HG03520 (cell line): ENCODE results near the gene LRG1.
"Not testable (repeated sequence)": the region's sequence is repeated elsewhere in the genome, so short reads cannot be mapped to it uniquely, and the experiment has no call there.

Experiments
- ATAC-seq: cut with Tn5 transposase; IDR thresholded peaks from one replicate; pipeline ENCODE4 v1.9.1; 2021; ENCODE audit warnings: mild to moderate bottlenecking, moderate library complexity; ENCODE audit not compliant: unreplicated experiment

The LRG1 gene

DNA sequence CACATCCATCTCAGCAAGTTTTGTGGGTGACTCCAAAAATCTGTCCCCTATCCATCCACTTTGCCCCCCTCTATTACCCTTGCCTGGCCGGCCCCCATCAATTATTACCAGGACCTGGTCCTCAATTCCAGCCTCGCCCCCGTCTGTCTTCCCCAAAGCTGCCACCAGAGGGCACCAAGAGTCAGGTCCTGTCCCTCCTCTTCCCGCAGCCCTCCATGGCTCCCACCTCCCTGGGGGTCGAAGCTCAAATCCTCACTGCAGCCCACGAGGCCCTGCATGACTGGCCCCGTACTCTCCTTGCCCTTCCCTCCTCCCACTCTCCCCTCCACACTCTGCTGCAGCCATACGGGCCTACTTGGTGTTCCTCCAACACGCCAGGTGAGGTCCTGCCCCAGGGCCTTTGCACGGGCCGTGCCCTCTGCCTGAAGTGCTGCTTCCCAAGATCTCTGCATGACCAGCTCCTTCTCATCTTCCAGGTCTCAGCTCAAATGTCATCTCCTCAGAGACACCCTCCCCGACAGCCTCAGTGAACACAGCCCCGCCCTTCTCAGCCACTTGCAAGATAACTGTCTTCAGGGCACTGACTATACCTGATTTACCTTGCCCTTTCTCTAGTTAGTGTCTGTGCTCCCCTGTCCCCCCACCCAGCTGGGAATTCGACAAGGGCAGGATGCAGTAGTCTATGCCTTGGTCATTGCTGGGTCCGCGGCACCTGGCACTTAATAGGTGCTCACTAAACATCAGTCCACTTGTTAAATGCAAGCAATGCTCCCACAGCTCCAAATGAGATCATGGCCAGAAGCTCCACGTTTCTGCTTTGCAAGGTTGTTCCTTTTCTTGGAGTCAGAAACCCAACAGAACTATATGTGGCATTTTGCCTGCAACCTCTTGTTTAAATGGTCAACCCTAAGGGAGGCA, 36.4 kb upstream of the LRG1 start:
- no peak for ATAC-seq

DNA sequence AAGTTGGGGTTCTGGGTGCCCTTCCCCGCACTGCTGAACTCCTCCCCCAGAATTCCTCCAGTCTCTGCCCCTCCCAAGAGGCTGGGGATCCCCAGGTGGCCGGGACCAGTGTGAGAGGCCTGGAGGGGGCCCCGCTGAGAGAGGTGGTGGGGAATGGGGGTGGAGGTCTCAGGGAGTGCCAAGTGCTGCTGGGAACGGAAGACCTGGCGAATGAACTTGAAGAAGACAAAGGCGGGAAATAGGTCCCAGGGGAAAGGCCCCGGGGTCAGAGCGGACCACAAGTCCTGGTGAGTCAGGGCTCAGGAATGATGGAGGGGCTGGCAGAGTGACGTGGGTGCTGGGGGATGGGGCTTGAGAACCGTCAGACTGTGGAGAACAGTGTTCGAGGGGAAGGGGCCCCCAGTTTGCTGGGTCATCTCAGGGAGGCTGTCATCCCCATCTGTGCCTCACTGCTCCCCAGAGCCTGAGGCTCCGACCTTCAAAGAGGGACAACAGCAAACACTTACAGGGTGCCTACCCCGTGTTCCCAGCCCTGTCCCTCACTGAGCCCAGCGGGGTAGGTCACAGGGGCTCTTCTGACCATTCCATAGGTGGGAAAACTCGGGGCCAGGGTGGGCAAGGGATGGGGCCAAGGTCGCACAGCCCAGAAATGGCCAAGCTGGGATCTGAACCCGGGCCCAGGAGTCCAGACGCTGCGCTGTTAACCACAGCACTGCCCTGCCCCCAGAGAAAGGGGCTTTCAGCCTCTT, 35.6 kb upstream of the LRG1 start:
- ATAC-seq: no peak

DNA sequence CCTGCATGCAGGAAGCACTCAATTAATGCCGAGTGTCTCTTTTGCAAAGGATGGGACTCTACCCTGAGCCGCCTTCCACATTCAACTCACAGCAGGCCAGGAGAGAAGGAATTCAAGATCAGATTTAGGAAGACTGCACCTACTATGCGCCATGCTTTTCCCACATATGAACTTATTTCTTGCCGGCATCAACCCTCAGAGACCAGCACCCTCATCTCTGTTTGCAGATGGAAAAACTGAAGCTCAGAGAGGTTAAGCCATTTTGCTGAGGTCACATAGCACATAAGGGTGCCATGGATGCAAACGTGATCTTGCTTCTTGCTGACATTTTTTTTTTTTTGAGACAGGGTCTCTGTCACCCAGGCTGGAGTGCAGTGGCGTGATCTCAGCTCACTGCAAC, 33.8 kb upstream of the LRG1 start:
- no peak for ATAC-seq

DNA sequence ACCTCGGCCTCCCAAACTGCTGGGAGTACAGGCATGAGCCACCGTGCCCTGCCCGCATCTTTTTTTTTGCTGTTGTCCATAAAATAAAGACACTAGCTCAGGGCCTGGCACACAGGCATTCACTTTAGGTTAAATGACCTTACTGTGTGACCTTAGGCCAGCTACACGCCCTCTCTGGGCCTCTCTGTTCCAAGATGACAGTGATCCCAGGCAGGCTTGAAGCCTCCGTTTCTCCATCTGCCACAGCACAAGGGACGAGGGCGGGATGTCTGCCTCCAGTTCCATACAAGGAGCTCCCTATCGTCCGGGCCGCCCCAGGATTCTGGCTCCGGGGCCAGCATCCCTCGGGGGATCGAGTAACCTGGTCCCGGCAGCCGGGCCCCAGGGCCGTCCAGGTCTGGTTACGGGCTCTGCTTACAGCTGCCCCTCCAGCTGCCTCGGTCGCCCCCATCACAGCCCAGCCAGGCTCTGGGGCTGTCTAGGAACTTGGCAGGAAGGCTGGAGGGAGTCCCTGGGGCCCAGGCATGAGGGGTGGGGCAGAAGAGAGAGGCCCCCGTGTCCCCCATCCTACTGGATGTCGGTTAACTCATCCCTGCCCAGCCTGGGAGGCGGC, 31.6 kb upstream of the LRG1 start:
- no peak for ATAC-seq

DNA sequence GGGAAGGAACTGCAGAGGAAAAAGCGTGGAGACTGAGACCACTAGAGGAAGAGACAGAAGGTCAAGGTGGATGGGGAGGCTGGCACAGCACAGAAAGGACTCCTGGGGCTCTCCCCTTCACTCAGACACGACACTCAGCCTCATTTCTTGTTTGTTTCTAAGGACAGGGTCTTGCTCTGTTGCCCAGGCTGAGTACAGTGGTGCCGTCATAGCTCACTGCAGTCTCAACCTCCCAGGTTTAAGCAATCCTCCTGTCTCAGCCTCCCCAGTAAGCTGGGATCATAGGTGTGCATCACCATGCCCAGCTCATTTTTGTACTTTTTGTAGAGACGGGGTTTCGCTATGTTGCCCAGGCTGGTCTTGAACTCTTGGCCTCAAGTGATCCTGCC, 31.1 kb upstream of the LRG1 start:
- ATAC-seq: no peak

DNA sequence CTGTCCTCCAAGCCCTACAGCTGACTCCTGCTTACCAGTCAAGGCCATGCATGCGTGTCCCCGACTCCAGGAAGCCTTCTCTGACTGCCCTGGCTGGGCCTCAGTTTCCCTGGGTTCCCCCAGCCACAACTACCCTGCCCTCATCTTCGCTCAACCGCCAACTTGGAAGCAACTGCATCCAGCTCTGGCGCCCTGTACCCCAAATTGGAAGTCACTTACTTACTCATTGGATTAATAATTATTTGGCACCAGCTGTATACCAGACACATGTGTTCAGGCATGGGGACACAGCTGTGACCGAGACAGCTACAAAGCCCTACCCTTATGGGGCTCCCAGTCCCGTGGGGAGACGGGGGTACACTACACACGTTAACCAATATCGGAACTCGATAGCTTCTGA, 30.6 kb upstream of the LRG1 start:
- no peak for ATAC-seq

DNA sequence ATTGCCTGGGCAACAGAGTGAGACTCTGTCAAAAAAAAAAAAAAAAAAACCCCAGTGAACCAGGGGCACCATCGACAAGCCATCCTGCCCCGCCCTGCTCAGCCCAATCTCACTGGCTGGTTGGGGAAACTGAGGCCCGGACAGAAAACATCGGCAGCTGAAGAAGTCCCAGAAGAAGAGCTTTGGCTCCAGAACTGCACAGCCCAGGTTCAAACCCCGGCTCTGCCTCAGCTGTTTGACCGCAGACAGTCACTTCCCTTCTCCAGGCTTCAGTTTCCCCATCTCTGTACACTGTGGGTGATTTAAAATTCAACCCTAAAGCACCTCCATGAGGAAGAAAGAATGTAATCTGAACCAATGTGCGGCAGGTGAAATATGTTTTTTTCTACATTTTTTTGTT, 29.1 kb upstream of the LRG1 start:
- no peak for ATAC-seq

DNA sequence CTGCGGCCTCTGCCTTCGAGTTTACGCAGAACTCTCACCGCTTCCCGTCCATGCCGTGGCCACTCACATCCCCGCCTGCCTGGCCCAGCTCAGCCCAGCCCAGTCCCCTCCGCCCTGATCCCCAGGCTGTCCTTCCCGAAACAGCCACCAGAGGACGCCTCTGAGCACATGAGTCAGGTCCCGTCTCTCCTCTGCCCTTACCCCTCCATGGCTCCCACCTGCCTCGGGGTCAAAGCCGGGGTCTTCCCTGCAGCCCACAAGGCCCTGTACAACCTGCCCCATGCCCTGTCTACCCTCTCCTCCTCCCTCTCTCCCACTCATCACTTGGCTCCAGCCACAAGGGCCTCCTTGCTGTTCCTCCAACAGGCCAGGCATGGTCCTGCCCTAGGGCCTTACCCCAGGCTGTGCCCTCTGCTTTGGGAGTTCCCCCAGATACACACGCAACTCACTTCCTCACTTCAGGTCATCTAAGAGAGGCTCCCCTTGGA, 27.8 kb upstream of the LRG1 start:
- no peak for ATAC-seq

DNA sequence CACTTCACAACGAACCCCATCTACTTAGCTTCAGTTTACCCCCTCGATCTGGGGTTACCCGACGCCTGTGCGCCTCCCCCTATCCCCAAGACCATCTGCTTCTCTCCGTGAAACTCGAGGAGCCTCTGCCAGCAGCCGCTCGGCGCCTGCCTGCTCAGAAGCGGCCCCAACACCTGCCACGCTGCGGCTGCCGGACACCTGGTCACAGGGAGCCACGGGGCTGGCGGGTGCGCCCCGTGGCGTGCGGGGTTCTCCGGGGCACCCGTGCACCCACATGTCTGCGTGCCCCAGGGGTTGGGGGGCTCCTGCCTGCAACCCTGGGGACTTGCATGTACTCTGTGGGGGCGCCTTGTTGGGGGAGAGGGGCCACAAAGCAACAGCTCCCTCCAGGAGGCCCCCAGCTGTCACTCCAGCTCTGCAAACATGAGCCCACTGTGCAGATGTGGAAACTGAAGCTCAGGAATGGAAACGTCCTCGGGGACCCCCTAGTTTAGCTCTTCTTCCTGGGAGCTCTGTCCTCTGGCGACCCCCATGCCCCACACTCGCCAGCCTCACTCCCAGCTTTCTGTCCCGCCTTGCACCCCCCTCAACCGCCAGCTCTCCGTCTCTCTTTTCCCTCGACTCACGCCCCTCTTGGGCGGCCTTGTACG, 26.7 kb upstream of the LRG1 start:
- no peak for ATAC-seq

DNA sequence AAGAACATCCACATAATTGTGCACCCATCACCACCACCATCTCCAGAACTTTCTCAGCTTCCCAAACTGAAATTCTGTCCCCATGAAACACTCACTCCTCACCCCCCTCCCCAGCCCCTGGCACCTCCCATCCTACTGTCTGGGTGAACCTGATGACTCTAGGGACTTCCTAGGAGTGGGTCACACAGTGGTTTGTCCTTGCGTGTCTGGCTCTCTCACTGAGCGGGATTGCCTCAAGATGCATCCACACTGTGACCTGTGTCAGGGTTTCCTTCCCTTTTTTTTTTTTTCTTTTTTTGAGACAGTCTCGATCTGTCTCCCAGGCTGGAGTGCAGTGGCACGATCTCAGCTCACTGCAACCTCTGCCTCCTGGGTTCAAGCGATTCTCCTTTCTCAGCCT, 23.7 kb upstream of the LRG1 start:
- ATAC-seq: not testable (repeated sequence)

DNA sequence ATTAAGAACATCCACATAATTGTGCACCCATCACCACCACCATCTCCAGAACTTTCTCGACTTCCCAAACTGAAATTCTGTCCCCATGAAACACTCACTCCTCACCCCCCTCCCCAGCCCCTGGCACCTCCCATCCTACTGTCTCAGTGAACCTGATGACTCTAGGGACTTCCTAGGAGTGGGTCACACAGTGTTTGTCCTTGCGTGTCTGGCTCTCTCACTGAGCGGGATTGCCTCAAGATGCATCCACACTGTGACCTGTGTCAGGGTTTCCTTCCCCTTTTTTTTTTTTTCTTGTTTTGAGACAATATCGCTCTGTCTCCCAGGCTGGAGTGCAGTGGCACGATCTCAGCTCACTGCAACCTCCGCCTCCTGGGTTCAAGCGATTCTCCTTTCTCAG, 22.2 kb upstream of the LRG1 start:
- not testable (repeated sequence) for ATAC-seq

DNA sequence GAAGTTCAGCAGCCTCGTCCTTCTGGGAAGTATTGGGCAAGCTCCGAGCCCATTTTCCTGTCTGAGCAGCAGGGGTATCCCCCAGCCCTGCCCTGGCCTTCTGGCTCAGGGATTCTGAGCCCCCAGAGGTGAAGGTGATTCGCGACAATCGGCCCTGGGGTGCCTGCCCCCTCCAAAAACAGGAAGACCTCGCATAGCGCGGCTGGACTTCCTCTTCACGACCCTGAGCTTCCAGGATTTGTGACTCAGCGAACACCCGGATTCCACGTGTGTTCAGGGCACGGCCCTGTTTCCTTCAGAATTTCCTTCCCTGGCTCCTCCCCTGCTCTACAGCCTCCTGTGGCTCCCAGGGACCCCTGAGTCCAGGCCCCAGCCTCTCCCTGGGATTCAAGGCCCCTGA, 19.7 kb upstream of the LRG1 start, which contains the start of gene SEMA6B:
SEMA6B (minus strand) TSS at position 116 of the 400 bp plus-strand sequence. CDS start 1,227 bp downstream, outside the sequence.
- ATAC-seq: no peak

DNA sequence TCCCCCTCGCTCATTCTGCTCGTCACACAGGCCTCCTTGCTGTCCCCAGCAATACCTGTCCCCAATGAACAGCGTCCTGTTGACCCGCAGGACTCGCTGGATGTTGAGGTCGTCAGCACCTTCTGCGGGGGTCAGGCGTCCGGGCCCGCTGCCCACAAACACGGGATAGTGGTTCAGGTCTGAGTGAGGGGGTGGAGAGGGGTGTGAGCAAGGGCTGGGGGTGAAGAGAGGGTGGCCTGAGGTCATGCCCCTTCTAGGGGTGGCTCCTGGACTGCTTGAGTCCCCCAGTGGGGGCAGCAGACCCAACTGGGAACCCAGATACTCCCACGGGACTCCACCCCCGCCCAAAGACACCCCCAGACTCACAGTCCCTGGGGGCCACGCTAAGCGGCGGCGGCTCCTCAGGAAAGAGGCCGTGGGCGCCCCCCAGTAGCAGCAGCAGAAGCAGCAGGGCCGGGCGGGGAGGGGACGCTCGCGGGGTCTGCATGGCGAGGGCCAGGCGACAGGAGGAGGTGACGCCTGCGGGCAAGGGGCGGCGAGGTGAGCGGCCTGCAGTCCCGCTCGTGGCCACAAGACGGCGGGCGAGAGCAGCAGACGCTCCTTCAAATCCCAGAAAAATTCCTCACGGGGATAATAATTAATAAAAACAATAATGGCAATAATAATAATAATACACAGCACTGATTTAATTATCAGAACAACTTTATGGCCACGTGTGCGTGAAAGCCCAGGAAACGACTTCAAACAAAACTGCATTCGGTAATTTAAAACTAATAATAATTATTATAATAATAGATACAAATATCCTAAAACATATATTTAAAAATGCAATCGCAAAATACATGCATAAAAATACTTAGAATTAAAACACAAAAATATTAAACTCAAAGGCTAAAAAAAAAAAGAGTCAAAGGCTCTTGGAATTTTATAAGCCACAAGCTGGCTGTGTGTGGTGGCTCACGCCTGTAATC, 18.4 kb upstream of the LRG1 start:
- ATAC-seq: no peak

DNA sequence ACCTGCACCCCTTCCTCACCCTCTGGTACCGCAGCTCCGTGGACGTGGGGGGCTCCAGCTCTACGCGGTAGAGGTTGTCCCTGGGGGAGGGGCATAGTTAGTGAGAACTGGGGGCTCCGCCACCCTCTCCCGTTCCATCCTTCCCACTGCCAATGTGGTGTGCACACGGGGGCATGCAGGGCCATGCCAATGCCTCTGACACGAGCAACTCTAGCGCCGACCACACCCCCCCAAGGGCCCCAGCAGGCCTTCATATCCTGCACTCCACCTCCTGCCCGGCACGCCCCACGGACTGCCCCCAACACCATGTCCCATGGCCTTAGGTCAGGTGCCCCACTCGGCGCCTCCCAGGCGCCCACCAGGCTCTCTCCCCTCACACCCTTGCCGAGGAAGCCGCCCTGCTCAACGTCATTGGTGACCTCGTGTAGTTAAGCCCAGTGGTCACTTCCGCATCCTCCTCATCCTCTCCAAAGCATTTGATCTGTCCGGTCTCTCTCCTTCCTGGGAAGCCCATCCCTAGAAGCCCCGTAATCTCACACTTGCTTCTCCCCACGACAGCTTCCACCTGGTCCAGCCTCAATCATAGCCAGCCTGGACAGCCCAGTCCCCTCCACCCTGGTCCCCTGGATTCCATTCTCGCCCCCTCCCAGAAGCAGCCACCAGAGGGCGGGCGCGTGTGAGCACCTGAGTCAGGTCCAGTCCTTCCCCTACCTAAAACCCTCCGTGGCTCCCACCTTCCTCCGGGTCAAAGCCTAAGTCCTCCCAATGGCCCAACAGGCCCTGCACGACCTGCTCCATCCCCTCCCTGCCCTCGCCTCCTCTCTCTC, 17.5 kb upstream of the LRG1 start:
- no peak for ATAC-seq

DNA sequence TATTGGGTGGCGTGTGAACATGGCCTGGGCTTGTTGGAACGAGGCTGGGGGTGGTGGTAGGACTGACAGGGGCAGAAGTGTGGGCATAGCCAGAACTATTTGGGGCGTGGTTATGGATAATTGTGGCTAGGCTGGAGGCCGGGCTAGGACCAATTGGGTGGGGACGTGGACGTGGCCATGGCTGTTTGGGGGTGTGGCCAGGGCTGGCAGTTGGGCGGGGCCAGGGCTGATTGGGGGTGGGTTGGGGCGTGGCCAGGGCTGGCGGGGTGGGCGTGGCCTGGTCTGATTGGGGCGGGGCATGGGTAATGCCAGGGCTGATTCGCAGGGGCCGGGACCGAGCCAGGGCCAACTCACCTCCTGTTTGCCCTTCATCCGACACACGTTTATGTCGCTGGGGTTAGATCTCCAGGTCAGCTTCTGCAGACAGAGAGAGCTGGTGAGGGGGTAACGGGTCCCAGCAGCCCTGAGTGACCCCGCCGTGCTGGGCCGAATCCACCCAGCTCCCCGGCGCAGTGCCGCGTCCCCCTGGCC, 16.8 kb upstream of the LRG1 start:
- no peak for ATAC-seq

DNA sequence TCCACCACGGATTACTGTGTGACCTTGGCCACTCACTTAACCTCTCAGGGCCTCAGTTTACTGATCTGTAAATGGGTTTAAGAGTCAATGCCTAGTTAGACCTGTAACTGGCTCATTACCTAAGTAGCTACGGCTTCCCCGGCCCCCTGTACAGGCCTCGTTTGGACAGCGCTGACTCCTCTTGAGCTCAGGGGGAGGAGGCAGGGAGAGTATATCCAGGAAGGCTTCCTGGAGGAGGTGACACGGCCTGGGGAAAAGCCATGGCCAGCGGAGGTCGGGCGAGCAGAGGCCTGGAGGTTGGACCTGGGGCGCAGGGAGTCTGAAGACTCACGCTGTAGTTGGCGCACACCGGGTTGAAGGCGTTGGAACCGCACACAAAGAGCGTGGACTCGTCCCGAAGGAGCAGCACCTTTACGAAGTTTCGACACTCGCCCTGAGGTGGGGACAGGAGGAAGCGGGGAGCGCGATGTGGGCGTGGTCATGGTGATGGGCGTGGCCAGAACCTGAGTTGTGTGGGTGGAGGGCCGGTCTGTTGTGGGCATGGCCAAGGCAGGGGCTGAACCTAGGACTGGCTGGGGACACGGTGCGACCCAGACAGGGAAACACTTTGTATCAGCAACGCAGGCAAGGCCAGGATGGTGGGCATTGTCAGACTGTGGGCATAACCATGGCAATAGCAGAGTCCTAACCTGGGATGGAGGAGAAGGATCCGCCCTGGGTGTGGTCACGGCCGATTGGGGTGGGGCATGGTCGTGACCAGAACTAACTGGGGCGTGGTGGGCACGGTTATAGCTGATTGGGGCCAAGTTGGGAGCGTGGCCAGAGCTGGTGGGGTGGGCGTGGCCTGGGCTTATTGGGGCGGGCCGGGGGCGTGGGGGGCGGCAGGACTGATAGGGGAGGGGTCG, 16.1 kb upstream of the LRG1 start:
- ATAC-seq: no peak

DNA sequence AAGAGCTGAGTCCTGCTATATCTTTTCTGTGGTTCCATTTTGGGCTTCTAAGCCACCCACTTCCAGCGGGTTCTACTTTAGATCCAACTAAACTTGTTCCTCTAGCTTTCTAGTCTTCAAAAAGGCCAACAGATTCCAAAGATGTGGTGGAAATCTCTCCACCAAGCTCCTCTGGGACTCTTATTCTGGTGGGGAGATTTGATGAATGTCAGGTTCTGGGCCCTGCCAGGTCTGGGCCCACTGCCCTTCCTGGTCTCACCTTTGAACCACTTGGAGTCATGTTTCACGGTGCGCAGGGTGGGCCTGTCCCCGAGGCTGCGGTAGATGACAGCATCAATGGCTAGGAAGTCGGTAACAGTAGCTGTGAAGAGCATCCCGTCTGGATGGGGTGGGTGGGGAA, 14.9 kb upstream of the LRG1 start:
- no peak for ATAC-seq

DNA sequence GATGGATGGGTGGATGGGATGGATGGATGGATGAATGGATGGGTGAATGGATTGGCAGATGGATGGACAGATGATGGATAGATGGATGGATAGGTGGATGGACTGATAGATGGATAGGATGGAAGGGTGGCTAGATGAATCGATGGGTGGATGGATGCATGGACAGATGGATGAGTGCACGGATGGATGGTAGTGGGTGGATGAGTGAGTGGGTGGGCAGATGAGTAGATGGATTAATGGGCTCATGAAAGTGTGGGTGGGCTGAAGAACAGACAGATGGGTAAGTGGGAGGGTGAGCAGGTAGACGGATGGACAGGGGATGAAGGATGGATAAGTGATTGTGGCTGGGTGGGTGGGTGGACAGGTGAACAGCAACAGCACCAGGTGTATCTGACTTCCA, 13.9 kb upstream of the LRG1 start:
- ATAC-seq: no peak
